Heart left ventricle (tissue), 13 donors: ENCODE data around the gene BCLAF3.

Experiments
- CTCF ChIP-seq, 12 donors: fragments of 200-600 bp; sonication (generic) in 4 of 12; IDR thresholded peaks; one replicate each; pipeline versions ENCODE4 v1.5.0 to v1.8.0; 2018 to 2022; ENCODE audit warnings: antibody characterized with exemption in 12 of 12, mild to moderate bottlenecking in 5 of 12
- POLR2A ChIP-seq, 2 donors: fragments of 450-650 bp; IDR thresholded peaks; one replicate each; pipeline ENCODE4 v1.6.1; 2017; ENCODE audit warnings: antibody characterized with exemption in 2 of 2, mild to moderate bottlenecking in 2 of 2, moderate library complexity in 2 of 2
- donor health status: ischemic (EF 13 %, LVEDD 7.1; RV severe dilation, severe dysfunction).
- donor health status: DM: no; HTN: yes; CAD: no.
- donor health status: DM: no; HTN: no; CAD: no.
- donor health status: ischemic (EF 25% LVEDD 6.9; RV normal size, moderate dysfunction).
- donor health status: ischemic (EF 25% LVEDD 5.7; RV mildly dilated, moderate dysfunction).
- donor health status: ischemic (EF 35%, LVEDD 5.7; RV mildly dilated, moderate dysfunction).
- donor health status: nonischemic (EF 11% LVEDD 7.7; RV severe dilation, severe dysfunction).
- donor health status: DM: yes; HTN: yes; CAD: no.
- donor health status: PGD.
- donor health status: ischemic (EF 29% LVEDD 5.4; RV normal size, mild dysfunction).
- donor health status: nonischemic (EF 23%, LVEDD 6.1; RV moderate dilation, normal function).

GRCh38 chrX:19956306-19956705, 34.6 kb downstream of the BCLAF3 start:
- TF ChIP-seq CTCF (IDR thresholded peaks at IDR 0.05) (no peak), POLR2A (IDR thresholded peaks at IDR 0.05) (no peak)
